ENCODE data around the gene IRF8. TPM values are rescaled to one million over a fixed set of nuclear protein-coding genes. Genes with fewer than 3 reads are reported as not detected.

Gene IRF8
- total RNA-seq, 1 experiment from 2014 or later, result 0.28 TPM

GRCh38 chr16:85944572-85945423, 45.8 kb downstream of the IRF8 start:
- Mint-ChIP-seq H3K4me3 (no peak overlapping the region), H3K4me1 (peaks cover 3 to 7% of the 10 kb centered on the region in 2 experiments; a peak in 2 of 4 replicates)
- no peak for TF ChIP-seq CTCF (conservative IDR thresholded peaks at IDR 0.05)

More at GRCh38 chr16:85944572-85945423, 45.8 kb downstream of the IRF8 start:
- Histone ChIP-seq H2BK12ac (ENCODE audit: insufficient read length, low read depth, low read length) (no peak overlapping the region), H3K23ac (ENCODE audit: insufficient read length, low read depth, low read length) (no peak overlapping the region), H2BK20ac (ENCODE audit: low read depth, low read length, poor library complexity, severe bottlenecking) (no peak overlapping the region), H3K9me3 (ENCODE audit: control insufficient read depth, low read depth, low read length) (no peaks in the 10 kb centered on the region), H3K27ac (ENCODE audit: insufficient read length, low read depth, low read length) (no peak overlapping the region), H3K79me1 (ENCODE audit: insufficient read depth, low read depth, low read length, poor library complexity, severe bottlenecking) (no peaks in the 10 kb centered on the region), H3T11ph (ENCODE audit: low read length) (no peak overlapping the region), H3K4me1 (ENCODE audit: insufficient read depth, low read length) (no peaks in the 10 kb centered on the region), H3K14ac (ENCODE audit: insufficient read depth, low read length) (no peak overlapping the region), H3K23me2 (ENCODE audit: insufficient read length, low read depth, low read length, poor library complexity, severe bottlenecking) (no peaks in the 10 kb centered on the region), H3K27me3 (ENCODE audit: insufficient read depth, low read length) (no peaks in the 10 kb centered on the region; the same call in 1 of the 2 replicates), H3K9ac (ENCODE audit: extremely low read depth, insufficient read length, low read length) (no peak overlapping the region), H4K91ac (ENCODE audit: insufficient read length, low read depth, low read length) (no peak overlapping the region), H3K4me2 (ENCODE audit: insufficient read depth, insufficient read length, low read length) (no peak overlapping the region), H3K4ac (ENCODE audit: low read depth, low read length) (no peak overlapping the region), H2BK120ac (ENCODE audit: low read depth, low read length, poor library complexity, severe bottlenecking) (no peak overlapping the region), H4K8ac (replicated peaks; ENCODE audit: insufficient read length, low read depth, low read length) (no peak overlapping the region), H2BK15ac (ENCODE audit: low read depth, low read length) (no peak overlapping the region), H4K5ac (ENCODE audit: insufficient read length, low read depth, low read length) (no peak overlapping the region), H2AFZ (ENCODE audit: low read length) (no peak overlapping the region), H3K18ac (ENCODE audit: insufficient read length, low read depth, low read length) (no peak overlapping the region), H3K56ac (ENCODE audit: insufficient read length, low read depth, low read length) (no peak overlapping the region), H3K79me2 (ENCODE audit: insufficient read depth, low read length) (no peaks in the 10 kb centered on the region), H2BK5ac (ENCODE audit: insufficient read length, low read length) (no peak overlapping the region), H2AK5ac (ENCODE audit: insufficient read length, low read length) (no peak overlapping the region), H4K20me1 (ENCODE audit: control insufficient read depth, insufficient read depth, insufficient read length) (no peaks in the 10 kb centered on the region)
- no peak overlapping the region for H3K27ac Mint-ChIP-seq
- peaks cover 59% of the 10 kb centered on the region for H3K27me3 Mint-ChIP-seq (ENCODE audit: low read depth)
- WGBS (ENCODE audit: extremely low coverage, insufficient read length, low lambda C conversion rate), result no CpG with 5 or more reads among the region's 7 CpGs
- H3K36me3 Mint-ChIP-seq (ENCODE audit: insufficient read depth in 1 of 3, low read depth in 3 of 3), result no peaks in the 10 kb centered on the region
- no peak for DNase-seq
- peaks cover 4% of the 10 kb centered on the region in 2 experiments; a peak in 2 of 5 replicates for H3K9me3 Mint-ChIP-seq

All from H9 (cell line).